GM23338 (cell line): ENCODE results near the gene DOCK4.

Experiments
- CREB1 ChIP-seq: fragments of 250-450 bp; sonication (Bioruptor Pico); IDR thresholded peaks from 2 replicates; pipeline ENCODE4 v1.5.0; 2020; ENCODE audit warnings: low read depth, mild to moderate bottlenecking, moderate library complexity
- ETS1 ChIP-seq: IDR thresholded peaks from 2 replicates; pipeline ENCODE4 v1.6.1; 2016; ENCODE audit warnings: antibody characterized with exemption
- EZH2 ChIP-seq: fragments of 200-600 bp; sonication (generic); IDR thresholded peaks from one replicate; pipeline ENCODE4 v1.8.0; 2017; ENCODE audit warnings: antibody characterized with exemption, mild to moderate bottlenecking, low read depth; ENCODE audit not compliant: unreplicated experiment
- EZH2phosphoT487 ChIP-seq: fragments of 200-600 bp; sonication (generic); IDR thresholded peaks from one replicate; pipeline ENCODE4 v1.8.1; 2018; ENCODE audit warnings: antibody characterized with exemption; ENCODE audit not compliant: unreplicated experiment
- JUNB ChIP-seq: IDR thresholded peaks from one replicate; pipeline ENCODE4 v1.6.1; 2016; ENCODE audit warnings: antibody characterized with exemption; ENCODE audit not compliant: unreplicated experiment
- NANOG ChIP-seq: IDR thresholded peaks from 2 replicates; pipeline ENCODE4 v1.6.1; 2016; ENCODE audit warnings: antibody characterized with exemption, borderline replicate concordance
- POLR2AphosphoS5 ChIP-seq: IDR thresholded peaks from 2 replicates; pipeline ENCODE4 v1.6.1; 2016; ENCODE audit warnings: antibody characterized with exemption, low read depth
- STAT1 ChIP-seq: IDR thresholded peaks from one replicate; pipeline ENCODE4 v1.6.1; 2016; ENCODE audit warnings: antibody characterized with exemption; ENCODE audit not compliant: unreplicated experiment
- ZNF114 ChIP-seq: fragments of 250-450 bp; sonication (Bioruptor Pico); IDR thresholded peaks from 2 replicates; pipeline ENCODE4 v1.5.0; 2020; ENCODE audit warnings: mild to moderate bottlenecking, moderate library complexity
- ZNF331 ChIP-seq: fragments of 250-450 bp; sonication (Bioruptor Pico); IDR thresholded peaks from 2 replicates; pipeline ENCODE4 v1.5.0; 2020; ENCODE audit warnings: low read depth, mild to moderate bottlenecking, moderate library complexity
- TF ChIP-seq, protein P1 (sequence below), 2 experiments: fragments of 200-600 bp in 1 of 2; sonication (generic) in 1 of 2; conservative IDR thresholded peaks; 2 replicates each; pipeline versions ENCODE4 v1.5.1 to v1.6.1; 2016 to 2017; ENCODE audit warnings: antibody characterized with exemption in 2 of 2, low read depth in 2 of 2, mild to moderate bottlenecking in 2 of 2, moderate library complexity in 1 of 2
- TF ChIP-seq, protein P2 (sequence below): IDR thresholded peaks from one replicate; pipeline ENCODE4 v1.6.1; 2018; ENCODE audit warnings: antibody characterized with exemption; ENCODE audit not compliant: unreplicated experiment
- TF ChIP-seq, protein P3 (sequence below): fragments of 250-450 bp; sonication (Bioruptor Pico); IDR thresholded peaks from 2 replicates; pipeline ENCODE4 v1.5.0; 2020; ENCODE audit warnings: mild to moderate bottlenecking, moderate library complexity

DNA sequence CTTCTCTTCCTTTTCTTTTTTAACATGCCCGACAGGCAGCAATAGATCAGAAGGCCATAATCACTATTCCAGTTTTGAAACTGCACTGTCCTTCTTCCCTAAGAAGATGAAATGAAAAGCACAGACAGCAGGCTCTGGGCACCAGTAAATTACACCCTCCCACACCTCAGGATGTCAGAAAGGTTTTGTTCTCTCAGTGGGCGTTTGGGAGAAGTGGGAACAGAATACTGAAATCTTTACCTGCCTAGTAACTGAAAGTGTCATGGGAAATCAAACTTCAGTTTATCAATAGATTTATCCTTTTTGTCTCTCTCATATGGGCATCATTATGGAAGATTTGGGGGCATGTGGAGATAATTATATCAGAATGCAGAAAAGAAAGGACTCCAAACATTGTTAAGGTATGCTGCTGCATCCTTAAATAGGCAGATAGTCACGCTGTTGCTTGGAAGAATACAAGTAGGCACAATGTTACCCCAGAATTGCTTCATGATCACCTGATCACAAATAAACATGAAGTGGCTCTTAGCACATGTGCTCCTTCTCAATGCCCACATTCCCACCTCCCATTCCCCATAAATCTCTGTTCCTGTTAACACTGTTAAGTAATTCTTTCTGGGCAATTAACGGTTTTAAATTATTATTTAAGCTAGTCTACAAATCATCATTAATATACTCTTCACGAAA, 113.3 kb downstream of the DOCK4 start:
- TF ChIP-seq CREB1 (CRISPR knock-in tag) (no peak), EZH2phosphoT487 (no peak), EZH2 (no peak), POLR2AphosphoS5 (no peak), STAT1 (no peak), JUNB (no peak), ZNF331 (no peak), NANOG (no peak), ETS1 (no peak), ZNF114 (no peak)
- TF ChIP-seq, protein P1, sequence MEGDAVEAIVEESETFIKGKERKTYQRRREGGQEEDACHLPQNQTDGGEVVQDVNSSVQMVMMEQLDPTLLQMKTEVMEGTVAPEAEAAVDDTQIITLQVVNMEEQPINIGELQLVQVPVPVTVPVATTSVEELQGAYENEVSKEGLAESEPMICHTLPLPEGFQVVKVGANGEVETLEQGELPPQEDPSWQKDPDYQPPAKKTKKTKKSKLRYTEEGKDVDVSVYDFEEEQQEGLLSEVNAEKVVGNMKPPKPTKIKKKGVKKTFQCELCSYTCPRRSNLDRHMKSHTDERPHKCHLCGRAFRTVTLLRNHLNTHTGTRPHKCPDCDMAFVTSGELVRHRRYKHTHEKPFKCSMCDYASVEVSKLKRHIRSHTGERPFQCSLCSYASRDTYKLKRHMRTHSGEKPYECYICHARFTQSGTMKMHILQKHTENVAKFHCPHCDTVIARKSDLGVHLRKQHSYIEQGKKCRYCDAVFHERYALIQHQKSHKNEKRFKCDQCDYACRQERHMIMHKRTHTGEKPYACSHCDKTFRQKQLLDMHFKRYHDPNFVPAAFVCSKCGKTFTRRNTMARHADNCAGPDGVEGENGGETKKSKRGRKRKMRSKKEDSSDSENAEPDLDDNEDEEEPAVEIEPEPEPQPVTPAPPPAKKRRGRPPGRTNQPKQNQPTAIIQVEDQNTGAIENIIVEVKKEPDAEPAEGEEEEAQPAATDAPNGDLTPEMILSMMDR (conservative IDR thresholded peaks at IDR 0.05; ENCODE audit: low read depth in 2 of 2) = no peak
- TF ChIP-seq, protein P2, sequence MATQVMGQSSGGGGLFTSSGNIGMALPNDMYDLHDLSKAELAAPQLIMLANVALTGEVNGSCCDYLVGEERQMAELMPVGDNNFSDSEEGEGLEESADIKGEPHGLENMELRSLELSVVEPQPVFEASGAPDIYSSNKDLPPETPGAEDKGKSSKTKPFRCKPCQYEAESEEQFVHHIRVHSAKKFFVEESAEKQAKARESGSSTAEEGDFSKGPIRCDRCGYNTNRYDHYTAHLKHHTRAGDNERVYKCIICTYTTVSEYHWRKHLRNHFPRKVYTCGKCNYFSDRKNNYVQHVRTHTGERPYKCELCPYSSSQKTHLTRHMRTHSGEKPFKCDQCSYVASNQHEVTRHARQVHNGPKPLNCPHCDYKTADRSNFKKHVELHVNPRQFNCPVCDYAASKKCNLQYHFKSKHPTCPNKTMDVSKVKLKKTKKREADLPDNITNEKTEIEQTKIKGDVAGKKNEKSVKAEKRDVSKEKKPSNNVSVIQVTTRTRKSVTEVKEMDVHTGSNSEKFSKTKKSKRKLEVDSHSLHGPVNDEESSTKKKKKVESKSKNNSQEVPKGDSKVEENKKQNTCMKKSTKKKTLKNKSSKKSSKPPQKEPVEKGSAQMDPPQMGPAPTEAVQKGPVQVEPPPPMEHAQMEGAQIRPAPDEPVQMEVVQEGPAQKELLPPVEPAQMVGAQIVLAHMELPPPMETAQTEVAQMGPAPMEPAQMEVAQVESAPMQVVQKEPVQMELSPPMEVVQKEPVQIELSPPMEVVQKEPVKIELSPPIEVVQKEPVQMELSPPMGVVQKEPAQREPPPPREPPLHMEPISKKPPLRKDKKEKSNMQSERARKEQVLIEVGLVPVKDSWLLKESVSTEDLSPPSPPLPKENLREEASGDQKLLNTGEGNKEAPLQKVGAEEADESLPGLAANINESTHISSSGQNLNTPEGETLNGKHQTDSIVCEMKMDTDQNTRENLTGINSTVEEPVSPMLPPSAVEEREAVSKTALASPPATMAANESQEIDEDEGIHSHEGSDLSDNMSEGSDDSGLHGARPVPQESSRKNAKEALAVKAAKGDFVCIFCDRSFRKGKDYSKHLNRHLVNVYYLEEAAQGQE = no peak
- TF ChIP-seq, protein P3, sequence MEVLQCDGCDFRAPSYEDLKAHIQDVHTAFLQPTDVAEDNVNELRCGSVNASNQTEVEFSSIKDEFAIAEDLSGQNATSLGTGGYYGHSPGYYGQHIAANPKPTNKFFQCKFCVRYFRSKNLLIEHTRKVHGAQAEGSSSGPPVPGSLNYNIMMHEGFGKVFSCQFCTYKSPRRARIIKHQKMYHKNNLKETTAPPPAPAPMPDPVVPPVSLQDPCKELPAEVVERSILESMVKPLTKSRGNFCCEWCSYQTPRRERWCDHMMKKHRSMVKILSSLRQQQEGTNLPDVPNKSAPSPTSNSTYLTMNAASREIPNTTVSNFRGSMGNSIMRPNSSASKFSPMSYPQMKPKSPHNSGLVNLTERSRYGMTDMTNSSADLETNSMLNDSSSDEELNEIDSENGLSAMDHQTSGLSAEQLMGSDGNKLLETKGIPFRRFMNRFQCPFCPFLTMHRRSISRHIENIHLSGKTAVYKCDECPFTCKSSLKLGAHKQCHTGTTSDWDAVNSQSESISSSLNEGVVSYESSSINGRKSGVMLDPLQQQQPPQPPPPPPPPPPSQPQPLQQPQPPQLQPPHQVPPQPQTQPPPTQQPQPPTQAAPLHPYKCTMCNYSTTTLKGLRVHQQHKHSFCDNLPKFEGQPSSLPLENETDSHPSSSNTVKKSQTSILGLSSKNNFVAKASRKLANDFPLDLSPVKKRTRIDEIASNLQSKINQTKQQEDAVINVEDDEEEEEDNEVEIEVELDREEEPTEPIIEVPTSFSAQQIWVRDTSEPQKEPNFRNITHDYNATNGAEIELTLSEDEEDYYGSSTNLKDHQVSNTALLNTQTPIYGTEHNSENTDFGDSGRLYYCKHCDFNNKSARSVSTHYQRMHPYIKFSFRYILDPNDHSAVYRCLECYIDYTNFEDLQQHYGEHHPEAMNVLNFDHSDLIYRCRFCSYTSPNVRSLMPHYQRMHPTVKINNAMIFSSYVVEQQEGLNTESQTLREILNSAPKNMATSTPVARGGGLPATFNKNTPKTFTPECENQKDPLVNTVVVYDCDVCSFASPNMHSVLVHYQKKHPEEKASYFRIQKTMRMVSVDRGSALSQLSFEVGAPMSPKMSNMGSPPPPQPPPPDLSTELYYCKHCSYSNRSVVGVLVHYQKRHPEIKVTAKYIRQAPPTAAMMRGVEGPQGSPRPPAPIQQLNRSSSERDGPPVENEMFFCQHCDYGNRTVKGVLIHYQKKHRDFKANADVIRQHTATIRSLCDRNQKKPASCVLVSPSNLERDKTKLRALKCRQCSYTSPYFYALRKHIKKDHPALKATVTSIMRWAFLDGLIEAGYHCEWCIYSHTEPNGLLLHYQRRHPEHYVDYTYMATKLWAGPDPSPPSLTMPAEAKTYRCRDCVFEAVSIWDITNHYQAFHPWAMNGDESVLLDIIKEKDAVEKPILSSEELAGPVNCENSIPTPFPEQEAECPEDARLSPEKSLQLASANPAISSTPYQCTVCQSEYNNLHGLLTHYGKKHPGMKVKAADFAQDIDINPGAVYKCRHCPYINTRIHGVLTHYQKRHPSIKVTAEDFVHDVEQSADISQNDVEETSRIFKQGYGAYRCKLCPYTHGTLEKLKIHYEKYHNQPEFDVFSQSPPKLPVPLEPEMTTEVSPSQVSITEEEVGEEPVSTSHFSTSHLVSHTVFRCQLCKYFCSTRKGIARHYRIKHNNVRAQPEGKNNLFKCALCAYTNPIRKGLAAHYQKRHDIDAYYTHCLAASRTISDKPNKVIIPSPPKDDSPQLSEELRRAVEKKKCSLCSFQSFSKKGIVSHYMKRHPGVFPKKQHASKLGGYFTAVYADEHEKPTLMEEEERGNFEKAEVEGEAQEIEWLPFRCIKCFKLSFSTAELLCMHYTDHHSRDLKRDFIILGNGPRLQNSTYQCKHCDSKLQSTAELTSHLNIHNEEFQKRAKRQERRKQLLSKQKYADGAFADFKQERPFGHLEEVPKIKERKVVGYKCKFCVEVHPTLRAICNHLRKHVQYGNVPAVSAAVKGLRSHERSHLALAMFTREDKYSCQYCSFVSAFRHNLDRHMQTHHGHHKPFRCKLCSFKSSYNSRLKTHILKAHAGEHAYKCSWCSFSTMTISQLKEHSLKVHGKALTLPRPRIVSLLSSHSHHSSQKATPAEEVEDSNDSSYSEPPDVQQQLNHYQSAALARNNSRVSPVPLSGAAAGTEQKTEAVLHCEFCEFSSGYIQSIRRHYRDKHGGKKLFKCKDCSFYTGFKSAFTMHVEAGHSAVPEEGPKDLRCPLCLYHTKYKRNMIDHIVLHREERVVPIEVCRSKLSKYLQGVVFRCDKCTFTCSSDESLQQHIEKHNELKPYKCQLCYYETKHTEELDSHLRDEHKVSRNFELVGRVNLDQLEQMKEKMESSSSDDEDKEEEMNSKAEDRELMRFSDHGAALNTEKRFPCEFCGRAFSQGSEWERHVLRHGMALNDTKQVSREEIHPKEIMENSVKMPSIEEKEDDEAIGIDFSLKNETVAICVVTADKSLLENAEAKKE (CRISPR knock-in tag) = no peak
